Measurements from ENCODE around the gene SMYD3.

DNA sequence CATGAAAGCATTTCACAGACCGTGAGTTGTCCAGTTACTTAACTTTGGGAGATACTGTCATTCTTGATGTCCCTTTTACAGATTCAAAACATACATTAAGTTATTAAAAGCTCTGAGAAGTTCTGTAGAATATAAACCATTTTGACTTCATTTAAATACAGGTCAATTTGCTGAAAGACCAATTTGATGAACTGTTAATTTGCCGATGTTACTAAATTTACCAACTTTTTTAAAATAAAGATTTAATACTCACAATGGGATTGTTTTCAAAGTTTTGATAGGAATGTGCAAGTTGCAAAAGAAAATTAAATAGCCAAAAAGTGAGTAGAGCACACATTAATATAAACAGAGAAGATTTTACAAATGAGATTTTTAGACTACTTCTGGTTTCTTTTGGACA lies 666.1 kb downstream of the SMYD3 start:
- TF ChIP-seq POLR2A (IDR thresholded peaks at IDR 0.05; ENCODE audit: low read depth) (no peak), POLR2AphosphoS5 (IDR thresholded peaks at IDR 0.05) (no peak), EP300 (IDR thresholded peaks at IDR 0.05) (no peak)
- TF ChIP-seq, protein P1, sequence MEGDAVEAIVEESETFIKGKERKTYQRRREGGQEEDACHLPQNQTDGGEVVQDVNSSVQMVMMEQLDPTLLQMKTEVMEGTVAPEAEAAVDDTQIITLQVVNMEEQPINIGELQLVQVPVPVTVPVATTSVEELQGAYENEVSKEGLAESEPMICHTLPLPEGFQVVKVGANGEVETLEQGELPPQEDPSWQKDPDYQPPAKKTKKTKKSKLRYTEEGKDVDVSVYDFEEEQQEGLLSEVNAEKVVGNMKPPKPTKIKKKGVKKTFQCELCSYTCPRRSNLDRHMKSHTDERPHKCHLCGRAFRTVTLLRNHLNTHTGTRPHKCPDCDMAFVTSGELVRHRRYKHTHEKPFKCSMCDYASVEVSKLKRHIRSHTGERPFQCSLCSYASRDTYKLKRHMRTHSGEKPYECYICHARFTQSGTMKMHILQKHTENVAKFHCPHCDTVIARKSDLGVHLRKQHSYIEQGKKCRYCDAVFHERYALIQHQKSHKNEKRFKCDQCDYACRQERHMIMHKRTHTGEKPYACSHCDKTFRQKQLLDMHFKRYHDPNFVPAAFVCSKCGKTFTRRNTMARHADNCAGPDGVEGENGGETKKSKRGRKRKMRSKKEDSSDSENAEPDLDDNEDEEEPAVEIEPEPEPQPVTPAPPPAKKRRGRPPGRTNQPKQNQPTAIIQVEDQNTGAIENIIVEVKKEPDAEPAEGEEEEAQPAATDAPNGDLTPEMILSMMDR (IDR thresholded peaks at IDR 0.05): no peak
